Gastrocnemius medialis (tissue), 4 donors: ENCODE measurements around the gene SLC10A3.

Source experiments
- POLR2A ChIP-seq, 2 donors: fragments of 450-650 bp; IDR thresholded peaks; one replicate each; pipeline ENCODE4 v1.6.1; 2017; ENCODE audit warnings: antibody characterized with exemption in 2 of 2, mild to moderate bottlenecking in 2 of 2, moderate library complexity in 2 of 2
- TF ChIP-seq, protein P1 (sequence below), 5 experiments: fragments of 450-650 bp in 3 of 5; fragments of 200-600 bp in 2 of 5; sonication (generic) in 2 of 5; IDR thresholded peaks in 4 of 5; conservative IDR thresholded peaks in 1 of 5; 1 replicate in 4 of 5; 2 replicates in 1 of 5; pipeline ENCODE4 v1.5.1; 2016 to 2019; ENCODE audit warnings: antibody characterized with exemption in 5 of 5, mild to moderate bottlenecking in 3 of 5, moderate library complexity in 3 of 5

DNA sequence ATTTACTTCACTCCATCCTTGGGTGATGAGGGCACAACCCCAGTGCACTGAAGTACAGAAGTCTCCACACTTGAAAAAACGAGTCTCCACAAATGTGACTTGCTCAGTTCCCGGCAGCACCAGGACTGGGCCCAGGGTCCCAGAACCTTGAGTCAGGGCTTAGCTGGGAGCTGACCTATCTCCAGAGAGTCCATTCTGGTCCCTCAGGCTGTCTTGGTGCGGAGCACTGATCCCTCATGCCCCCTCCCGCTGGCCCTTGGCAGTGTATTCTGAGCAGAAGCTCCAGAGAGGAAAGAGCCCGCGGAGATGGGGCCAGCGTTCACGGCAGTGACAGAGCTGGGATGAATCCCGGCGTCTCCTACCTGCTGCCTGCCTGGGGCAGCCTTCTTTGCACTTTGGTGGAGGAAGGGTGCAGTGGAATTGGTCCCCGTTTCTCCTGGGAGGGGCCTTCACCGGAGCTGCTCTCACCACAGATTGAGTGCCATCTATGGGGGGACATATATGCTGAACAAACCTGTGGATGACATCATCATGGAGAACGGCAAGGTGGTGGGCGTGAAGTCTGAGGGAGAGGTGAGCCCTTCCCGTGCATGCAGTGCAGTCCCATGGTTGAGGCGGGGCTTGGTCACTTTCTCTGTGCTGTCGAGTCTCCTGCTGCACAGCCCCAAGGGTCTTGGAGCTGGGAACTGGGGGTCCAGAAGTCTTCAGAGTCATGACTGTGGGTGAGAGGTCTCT, 49.6 kb downstream of the SLC10A3 start:
- TF ChIP-seq, protein P1, sequence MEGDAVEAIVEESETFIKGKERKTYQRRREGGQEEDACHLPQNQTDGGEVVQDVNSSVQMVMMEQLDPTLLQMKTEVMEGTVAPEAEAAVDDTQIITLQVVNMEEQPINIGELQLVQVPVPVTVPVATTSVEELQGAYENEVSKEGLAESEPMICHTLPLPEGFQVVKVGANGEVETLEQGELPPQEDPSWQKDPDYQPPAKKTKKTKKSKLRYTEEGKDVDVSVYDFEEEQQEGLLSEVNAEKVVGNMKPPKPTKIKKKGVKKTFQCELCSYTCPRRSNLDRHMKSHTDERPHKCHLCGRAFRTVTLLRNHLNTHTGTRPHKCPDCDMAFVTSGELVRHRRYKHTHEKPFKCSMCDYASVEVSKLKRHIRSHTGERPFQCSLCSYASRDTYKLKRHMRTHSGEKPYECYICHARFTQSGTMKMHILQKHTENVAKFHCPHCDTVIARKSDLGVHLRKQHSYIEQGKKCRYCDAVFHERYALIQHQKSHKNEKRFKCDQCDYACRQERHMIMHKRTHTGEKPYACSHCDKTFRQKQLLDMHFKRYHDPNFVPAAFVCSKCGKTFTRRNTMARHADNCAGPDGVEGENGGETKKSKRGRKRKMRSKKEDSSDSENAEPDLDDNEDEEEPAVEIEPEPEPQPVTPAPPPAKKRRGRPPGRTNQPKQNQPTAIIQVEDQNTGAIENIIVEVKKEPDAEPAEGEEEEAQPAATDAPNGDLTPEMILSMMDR (IDR thresholded peaks at IDR 0.05 in 4 of 5, conservative IDR thresholded peaks at IDR 0.05 in 1 of 5) = no peak
- no peak for TF ChIP-seq POLR2A (IDR thresholded peaks at IDR 0.05)
